ENCODE data around the gene VRK3. TPM values are rescaled to one million over a fixed set of nuclear protein-coding genes. Genes with fewer than 3 reads are reported as not detected.

Gene VRK3
- polyA plus RNA-seq, 1 donor from 2014 or later = 47.3 TPM

DNA sequence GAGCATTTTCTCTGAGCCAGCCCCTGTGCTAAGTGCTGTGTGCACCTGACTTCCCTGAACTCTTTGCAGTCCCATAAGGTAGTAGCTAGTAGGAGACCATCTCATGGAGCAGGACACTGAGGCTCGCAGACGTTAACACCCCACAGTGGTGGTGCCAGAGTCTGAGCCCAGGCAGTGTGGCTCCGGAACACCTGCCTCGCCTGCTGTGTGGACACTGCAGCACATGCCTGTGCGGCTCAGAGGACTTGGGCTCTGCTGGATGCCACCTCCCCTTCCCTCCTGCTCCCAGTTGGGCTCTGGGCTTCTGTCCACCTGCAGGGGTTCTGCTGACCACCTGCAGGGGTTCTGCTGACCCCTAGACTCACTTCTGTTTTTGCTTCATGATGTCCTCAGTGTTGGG is 37.2 kb downstream of the VRK3 start:
- no peaks in the 10 kb centered on the region for H3K9me2 ChIP-seq (ENCODE audit: insufficient read depth, low read length)
- H3K4me3 ChIP-seq (ENCODE audit: low read length) = no peak overlapping the region
- H3K9me3 ChIP-seq (ENCODE audit: low read length) = no peaks in the 10 kb centered on the region
- no peak overlapping the region for H3K9ac ChIP-seq (ENCODE audit: low read length)
- H2AFZ ChIP-seq (ENCODE audit: low read depth, low read length) = no peak overlapping the region
- no peaks in the 10 kb centered on the region for H3K27me3 ChIP-seq (ENCODE audit: insufficient read depth, low read depth, low read length)
- no peak overlapping the region for H3K4me2 ChIP-seq (ENCODE audit: low read length)
- H3K27ac ChIP-seq (ENCODE audit: low read length) = no peak overlapping the region
- H3K79me2 ChIP-seq (replicated peaks; ENCODE audit: insufficient read depth, low read length) = no peaks in the 10 kb centered on the region
- no peaks in the 10 kb centered on the region for H3F3A ChIP-seq (ENCODE audit: insufficient read depth, low read length, poor library complexity, severe bottlenecking)
- no peak for TF ChIP-seq EZH2 (IDR thresholded peaks at IDR 0.05; ENCODE audit: borderline replicate concordance, insufficient read depth, low read length, poor library complexity, severe bottlenecking)
- no peak for TF ChIP-seq EP300 (conservative IDR thresholded peaks at IDR 0.05; ENCODE audit: poor library complexity, severe bottlenecking)
- TF ChIP-seq TAF1 (IDR thresholded peaks at IDR 0.05; ENCODE audit: low read depth) = no peak
- TF ChIP-seq SMC3 (conservative IDR thresholded peaks at IDR 0.05; ENCODE audit: poor library complexity) = no peak
- TF ChIP-seq MXI1 (conservative IDR thresholded peaks at IDR 0.05; ENCODE audit: poor library complexity, severe bottlenecking) = no peak
- TF ChIP-seq, protein P1, sequence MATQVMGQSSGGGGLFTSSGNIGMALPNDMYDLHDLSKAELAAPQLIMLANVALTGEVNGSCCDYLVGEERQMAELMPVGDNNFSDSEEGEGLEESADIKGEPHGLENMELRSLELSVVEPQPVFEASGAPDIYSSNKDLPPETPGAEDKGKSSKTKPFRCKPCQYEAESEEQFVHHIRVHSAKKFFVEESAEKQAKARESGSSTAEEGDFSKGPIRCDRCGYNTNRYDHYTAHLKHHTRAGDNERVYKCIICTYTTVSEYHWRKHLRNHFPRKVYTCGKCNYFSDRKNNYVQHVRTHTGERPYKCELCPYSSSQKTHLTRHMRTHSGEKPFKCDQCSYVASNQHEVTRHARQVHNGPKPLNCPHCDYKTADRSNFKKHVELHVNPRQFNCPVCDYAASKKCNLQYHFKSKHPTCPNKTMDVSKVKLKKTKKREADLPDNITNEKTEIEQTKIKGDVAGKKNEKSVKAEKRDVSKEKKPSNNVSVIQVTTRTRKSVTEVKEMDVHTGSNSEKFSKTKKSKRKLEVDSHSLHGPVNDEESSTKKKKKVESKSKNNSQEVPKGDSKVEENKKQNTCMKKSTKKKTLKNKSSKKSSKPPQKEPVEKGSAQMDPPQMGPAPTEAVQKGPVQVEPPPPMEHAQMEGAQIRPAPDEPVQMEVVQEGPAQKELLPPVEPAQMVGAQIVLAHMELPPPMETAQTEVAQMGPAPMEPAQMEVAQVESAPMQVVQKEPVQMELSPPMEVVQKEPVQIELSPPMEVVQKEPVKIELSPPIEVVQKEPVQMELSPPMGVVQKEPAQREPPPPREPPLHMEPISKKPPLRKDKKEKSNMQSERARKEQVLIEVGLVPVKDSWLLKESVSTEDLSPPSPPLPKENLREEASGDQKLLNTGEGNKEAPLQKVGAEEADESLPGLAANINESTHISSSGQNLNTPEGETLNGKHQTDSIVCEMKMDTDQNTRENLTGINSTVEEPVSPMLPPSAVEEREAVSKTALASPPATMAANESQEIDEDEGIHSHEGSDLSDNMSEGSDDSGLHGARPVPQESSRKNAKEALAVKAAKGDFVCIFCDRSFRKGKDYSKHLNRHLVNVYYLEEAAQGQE (IDR thresholded peaks at IDR 0.05; ENCODE audit: borderline replicate concordance) = no peak
- TF ChIP-seq, protein P2, sequence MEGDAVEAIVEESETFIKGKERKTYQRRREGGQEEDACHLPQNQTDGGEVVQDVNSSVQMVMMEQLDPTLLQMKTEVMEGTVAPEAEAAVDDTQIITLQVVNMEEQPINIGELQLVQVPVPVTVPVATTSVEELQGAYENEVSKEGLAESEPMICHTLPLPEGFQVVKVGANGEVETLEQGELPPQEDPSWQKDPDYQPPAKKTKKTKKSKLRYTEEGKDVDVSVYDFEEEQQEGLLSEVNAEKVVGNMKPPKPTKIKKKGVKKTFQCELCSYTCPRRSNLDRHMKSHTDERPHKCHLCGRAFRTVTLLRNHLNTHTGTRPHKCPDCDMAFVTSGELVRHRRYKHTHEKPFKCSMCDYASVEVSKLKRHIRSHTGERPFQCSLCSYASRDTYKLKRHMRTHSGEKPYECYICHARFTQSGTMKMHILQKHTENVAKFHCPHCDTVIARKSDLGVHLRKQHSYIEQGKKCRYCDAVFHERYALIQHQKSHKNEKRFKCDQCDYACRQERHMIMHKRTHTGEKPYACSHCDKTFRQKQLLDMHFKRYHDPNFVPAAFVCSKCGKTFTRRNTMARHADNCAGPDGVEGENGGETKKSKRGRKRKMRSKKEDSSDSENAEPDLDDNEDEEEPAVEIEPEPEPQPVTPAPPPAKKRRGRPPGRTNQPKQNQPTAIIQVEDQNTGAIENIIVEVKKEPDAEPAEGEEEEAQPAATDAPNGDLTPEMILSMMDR (IDR thresholded peaks at IDR 0.05; ENCODE audit: poor library complexity, severe bottlenecking) = no peak
- TF ChIP-seq POLR2AphosphoS5 (IDR thresholded peaks at IDR 0.05) = no peak
- no peak for TF ChIP-seq RAD21 (conservative IDR thresholded peaks at IDR 0.05)
- no peaks in the 10 kb centered on the region for H4K20me1 ChIP-seq (ENCODE audit: insufficient read depth)
- peaks cover 6% of the 10 kb centered on the region for H3K36me3 ChIP-seq (ENCODE audit: insufficient read depth, low read length)

DNA sequence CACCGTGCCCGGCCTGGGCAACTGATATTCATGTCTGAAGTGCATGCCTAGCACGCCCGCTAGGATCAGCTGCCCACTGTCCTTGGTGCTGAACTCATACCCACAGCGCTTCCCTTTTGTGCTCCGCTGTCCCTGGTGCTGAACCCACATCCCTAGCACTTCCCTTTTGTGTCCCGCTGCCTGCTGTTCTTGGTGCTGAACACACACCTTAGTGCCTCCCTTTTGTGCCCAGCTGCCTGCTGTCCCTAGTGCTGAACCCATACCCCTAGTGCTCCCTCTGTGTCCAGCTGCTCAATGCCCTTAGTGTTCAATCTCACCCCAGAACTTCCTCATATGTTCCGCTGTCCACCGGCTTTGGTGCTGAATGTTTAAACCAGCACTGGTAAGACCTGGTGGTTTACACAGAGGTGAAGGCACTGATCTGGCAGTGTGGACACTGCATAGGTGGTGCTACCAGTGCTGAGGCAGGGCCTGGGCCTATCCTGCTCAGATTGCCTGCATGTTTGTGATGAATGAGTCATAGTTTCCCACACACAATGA is 37.9 kb downstream of the VRK3 start:
- Histone ChIP-seq H3K79me2 (replicated peaks; ENCODE audit: insufficient read depth, low read length) (no peaks in the 10 kb centered on the region), H3K27me3 (ENCODE audit: insufficient read depth, low read depth, low read length) (no peaks in the 10 kb centered on the region), H2AFZ (ENCODE audit: low read depth, low read length) (no peak overlapping the region), H4K20me1 (ENCODE audit: insufficient read depth) (no peaks in the 10 kb centered on the region), H3K9ac (ENCODE audit: low read length) (no peak overlapping the region), H3K36me3 (ENCODE audit: insufficient read depth, low read length) (no peaks in the 10 kb centered on the region), H3K4me3 (ENCODE audit: low read length) (no peak overlapping the region), H3F3A (ENCODE audit: insufficient read depth, low read length, poor library complexity, severe bottlenecking) (no peaks in the 10 kb centered on the region), H3K9me3 (ENCODE audit: low read length) (no peaks in the 10 kb centered on the region), H3K9me2 (ENCODE audit: insufficient read depth, low read length) (no peaks in the 10 kb centered on the region), H3K4me2 (ENCODE audit: low read length) (no peak overlapping the region), H3K27ac (ENCODE audit: low read length) (no peak overlapping the region)
- no peak for TF ChIP-seq TAF1 (IDR thresholded peaks at IDR 0.05; ENCODE audit: low read depth)
- no peak for TF ChIP-seq SMC3 (conservative IDR thresholded peaks at IDR 0.05; ENCODE audit: poor library complexity)
- TF ChIP-seq, protein P1 (IDR thresholded peaks at IDR 0.05; ENCODE audit: borderline replicate concordance) = peak; percentile 98
- TF ChIP-seq, protein P2 (IDR thresholded peaks at IDR 0.05; ENCODE audit: poor library complexity, severe bottlenecking) = no peak

All from neural cell (in vitro differentiated cells).